HG03060 (cell line): ENCODE measurements around the gene SMIM22.

ENCODE experiments used
- ATAC-seq: cut with Tn5 transposase; IDR thresholded peaks from one replicate; pipeline ENCODE4 v1.9.1; 2021; ENCODE audit warnings: low read depth, moderate number of reproducible peaks; ENCODE audit not compliant: unreplicated experiment

Gene SMIM22

GRCh38 chr16:4792951-4793513, 2.1 kb upstream of the SMIM22 start:
- ATAC-seq, result no peak

- no peak for ATAC-seq
Observed at GRCh38 chr16:4795828-4796572, 831 bp downstream of the SMIM22 start.

GRCh38 chr16:4796982-4797804, 2.0 kb downstream of the SMIM22 start:
- ATAC-seq, result no peak

- ATAC-seq, result no peak
Observed at GRCh38 chr16:4797805-4798252, 2.7 kb downstream of the SMIM22 start.

GRCh38 chr16:4798456-4798855, 3.3 kb downstream of the SMIM22 start:
- no peak for ATAC-seq

GRCh38 chr16:4799171-4799855, 4.1 kb downstream of the SMIM22 start:
- ATAC-seq, result no peak

GRCh38 chr16:4800290-4801041, 5.3 kb downstream of the SMIM22 start:
- no peak for ATAC-seq

GRCh38 chr16:4801051-4801961, 6.1 kb downstream of the SMIM22 start:
- no peak for ATAC-seq

- peak; percentile 14 for ATAC-seq
Observed at GRCh38 chr16:4801962-4802658, 6.9 kb downstream of the SMIM22 start, which contains the start of gene ROGDI. Gene ROGDI (minus strand): TSS chr16:4802633. CDS start chr16:4802571, 62 bp downstream.

- peak; percentile 95 for ATAC-seq
Observed at GRCh38 chr16:4802659-4803287, 7.6 kb downstream of the SMIM22 start.

- ATAC-seq, result no peak
Observed at GRCh38 chr16:4803401-4803844, 8.3 kb downstream of the SMIM22 start.

GRCh38 chr16:4803898-4804762, 9.0 kb downstream of the SMIM22 start:
- ATAC-seq, result no peak

GRCh38 chr16:4805231-4805630, 10.1 kb downstream of the SMIM22 start:
- ATAC-seq, result no peak

GRCh38 chr16:4806280-4806679, 11.1 kb downstream of the SMIM22 start:
- ATAC-seq, result no peak

- no peak for ATAC-seq
Observed at GRCh38 chr16:4811242-4811641, 16.1 kb downstream of the SMIM22 start.

GRCh38 chr16:4811773-4812172, 16.6 kb downstream of the SMIM22 start:
- no peak for ATAC-seq
